Stimulated activated CD8-positive, alpha-beta memory T cell treated with anti-CD3 and anti-CD28 coated beads, Interleukin-12 subunit alpha, Interleukin-12 subunit beta, amount 100 ng/mL, for 1 hour (primary cell): ENCODE data around the gene TTC8.

ENCODE experiments used
- DNase-seq: peaks from one replicate; pipeline ENCODE4 v3.0.0-alpha.2; 2020; ENCODE audit warnings: low read depth

Gene TTC8

DNA sequence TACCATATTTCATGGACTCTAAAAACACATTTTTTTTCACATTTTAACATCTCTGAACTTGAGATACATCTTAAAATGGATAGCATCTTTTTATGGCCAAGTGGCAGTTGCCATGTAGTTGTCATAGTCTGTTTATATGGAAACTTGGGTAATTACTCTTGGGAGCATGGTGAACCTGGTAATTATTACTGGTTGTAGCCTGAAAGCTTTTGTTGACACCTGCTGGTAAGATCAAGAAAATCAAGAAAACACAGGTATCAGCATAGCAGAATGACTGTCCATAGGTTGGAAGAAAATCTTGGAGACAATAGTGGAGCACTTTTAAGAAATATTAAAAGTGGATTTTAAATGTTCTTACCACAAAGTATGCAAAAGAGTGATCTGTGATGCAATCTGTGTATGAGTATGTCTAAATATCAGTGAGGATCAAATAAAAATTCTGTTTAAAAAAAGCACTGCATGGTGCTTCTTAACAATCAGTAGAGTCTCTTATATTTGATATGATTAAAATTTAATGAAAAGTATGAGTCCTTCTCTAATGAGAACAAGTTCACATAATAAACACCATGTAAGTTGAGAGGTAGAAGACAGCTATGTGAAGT lies 44.2 kb downstream of the TTC8 start:
- DNase-seq = no peak

DNA sequence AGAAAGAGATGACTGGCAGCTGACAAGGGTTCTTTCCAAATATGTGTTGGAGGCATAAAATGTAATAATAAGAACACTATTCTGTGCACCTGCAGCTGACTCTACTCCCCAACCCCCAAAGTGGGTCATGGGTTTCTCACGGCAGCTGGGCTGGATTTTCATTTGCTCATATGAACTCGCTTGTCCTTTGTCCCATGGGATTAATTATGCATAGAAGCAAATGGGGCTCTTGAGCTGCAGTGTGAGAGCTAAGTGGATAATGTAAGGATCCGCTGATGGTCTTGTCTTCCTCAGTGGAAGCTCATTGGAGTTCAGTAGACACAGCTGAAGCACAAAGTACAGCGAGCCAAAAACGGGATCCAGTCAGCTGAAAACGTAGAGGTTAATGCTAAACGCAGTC lies 46.3 kb downstream of the TTC8 start:
- no peak for DNase-seq

DNA sequence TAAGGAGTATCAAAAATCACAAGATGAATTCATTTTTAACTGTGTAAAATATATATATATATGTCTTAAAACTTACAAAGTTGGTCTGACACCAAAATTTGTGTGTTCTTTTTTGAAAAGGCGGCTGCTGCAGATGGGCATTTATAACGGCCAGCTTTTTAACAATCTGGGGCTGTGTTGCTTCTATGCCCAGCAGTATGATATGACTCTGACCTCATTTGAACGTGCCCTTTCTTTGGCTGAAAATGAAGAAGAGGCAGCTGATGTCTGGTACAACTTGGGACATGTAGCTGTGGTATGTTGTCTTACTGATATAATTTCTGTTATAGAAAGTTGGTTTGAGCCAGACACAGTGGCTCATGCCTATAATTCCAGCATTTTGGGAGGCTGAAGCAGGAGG lies 47.0 kb downstream of the TTC8 start:
- DNase-seq = no peak

DNA sequence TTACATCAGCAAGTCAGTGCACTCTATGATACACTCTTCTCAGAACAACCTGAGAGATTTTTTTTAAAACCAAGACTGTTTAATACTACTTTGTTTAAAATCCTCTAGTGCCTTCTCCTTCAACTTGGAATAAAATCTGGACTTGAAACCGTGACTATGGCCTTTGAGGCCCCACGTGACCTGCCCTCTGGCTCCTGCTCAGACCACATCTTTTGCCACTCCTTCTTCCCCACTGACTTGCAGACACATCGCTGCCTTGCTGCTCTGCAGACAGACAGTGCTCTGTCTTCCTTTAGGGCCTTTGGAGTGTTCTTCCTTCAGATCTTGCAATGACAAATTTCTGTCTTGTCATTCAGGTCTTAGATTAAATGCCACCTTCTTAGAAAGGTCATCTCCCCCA lies 48.5 kb downstream of the TTC8 start:
- no peak for DNase-seq

DNA sequence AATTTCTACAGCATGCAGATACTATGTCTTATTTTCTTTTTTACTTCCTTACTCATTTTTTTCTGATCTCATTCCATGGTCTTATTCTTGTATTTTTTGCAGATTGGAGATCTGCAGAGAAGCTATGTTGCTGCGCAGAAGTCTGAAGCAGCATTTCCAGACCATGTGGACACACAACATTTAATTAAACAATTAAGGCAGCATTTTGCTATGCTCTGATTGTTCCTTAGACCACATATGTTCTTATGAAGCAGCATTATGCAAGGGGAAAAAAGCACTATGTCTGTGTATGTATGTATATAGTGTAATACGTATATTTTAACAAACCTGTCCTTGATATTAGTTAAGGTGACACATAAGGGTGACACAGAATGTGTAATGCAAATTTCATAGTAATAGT lies 52.7 kb downstream of the TTC8 start:
- DNase-seq = no peak

DNA sequence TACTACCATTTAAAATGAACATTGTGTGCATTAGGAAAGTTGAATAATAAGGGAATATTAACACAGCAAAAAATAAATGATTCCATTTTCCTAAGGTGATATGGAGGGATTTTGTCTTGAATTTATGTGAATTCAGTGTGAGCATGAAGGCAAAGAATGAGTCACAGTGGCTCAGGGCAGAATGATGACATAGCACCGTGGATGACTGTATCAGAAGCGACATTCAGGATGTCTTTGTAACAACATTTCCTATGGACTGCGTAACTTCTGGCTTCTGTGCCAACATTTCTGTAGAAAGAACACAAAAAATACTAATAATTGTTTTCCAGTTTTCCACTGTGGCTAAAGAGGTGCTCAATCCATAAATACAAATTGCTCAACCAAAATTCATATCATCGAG lies 54.6 kb downstream of the TTC8 start:
- DNase-seq = no peak

DNA sequence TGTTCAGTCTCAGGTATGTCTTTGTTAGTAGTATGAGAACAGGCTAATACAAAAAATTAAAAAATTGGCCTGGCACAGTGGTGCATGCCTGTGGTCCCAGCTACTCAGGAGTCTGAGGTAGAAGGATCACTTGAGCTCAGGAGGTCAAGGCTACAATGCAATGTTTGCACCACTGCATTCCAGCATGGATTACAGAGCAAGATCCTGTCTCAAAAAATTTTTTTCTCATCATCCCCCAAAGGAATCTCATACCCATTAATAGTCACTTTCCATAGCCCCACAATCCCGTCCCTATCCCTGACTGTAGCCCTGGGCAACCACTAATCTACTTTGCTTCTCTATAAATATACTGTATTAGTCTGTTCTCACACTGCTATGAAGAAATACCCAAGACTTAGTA lies 57.8 kb downstream of the TTC8 start:
- no peak for DNase-seq

DNA sequence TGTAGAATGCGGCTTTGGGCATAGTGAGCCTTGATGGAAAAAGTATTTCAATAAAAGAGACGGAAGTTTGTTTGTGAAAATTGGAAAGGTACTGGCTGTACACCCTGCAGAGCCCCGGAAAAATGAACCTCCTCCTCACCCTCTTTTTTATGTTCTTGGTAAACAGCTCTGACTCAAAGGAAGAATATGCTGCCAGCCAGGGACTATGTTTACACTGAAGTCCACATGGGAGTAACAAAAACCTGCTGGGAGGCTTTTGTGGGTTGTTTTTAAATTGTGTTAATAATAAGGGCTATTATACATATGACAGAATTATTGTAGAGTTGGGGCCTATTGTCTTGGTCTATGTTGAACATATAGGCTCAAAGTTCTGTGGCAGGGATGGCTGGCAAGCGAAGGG lies 70.7 kb downstream of the TTC8 start:
- DNase-seq = no peak

DNA sequence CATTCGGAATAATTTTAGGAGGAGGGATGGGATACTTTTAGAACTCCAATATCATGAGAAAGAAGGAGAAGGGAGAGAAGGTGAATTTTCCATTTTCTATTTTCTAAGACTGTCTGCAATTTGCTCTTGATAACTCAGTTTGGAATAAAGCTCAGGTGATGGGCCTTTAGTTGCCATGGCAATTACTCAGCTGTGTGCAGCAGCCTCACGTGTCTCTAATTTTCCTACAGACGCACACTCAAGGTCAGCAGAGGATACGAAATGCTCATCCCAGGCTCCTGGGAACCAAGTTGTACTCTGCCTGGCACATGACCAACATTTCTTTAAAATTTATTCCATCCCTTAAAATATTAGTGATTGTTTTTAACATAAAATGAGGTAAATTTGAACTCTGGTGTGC lies 76.7 kb downstream of the TTC8 start:
- no peak for DNase-seq

DNA sequence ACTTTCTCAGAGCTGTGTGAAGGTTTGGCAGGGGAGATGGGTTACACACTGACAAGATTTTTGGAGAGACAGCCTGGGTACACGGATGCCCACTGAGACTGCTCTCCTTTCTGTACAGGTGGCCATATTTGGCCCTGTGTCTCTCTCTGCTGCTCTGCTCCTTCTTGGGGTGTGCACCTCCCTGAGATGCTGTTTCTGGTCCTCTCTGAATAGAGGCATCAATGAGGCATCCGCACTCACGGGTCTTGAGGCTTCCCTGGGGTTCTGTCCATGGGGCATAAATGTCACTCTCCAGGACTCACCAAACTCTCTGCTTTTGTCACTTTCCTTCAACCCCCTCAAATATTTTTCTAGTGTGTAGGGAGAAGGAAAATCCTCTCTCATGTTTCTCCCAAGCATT lies 77.5 kb downstream of the TTC8 start:
- DNase-seq = no peak

DNA sequence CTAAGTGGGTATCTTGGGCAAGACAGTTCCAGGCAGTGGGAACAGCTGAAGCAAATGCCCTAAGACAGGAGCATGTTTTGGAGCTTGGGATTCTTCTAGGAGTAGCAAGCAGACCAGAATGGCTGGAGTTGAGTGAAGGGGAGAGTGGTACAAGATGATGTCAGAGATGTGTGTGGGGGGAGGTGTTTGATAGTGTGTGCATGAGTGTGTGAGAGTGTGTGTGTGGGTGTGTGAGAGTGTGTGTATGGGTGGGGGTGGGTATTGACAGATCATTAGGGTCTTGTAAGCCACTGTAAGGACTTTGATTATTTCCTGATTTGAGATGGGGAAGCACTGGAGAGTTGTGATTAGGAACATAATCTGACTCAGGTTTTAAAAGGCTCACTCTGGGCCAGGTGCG lies 78.4 kb downstream of the TTC8 start:
- no peak for DNase-seq

DNA sequence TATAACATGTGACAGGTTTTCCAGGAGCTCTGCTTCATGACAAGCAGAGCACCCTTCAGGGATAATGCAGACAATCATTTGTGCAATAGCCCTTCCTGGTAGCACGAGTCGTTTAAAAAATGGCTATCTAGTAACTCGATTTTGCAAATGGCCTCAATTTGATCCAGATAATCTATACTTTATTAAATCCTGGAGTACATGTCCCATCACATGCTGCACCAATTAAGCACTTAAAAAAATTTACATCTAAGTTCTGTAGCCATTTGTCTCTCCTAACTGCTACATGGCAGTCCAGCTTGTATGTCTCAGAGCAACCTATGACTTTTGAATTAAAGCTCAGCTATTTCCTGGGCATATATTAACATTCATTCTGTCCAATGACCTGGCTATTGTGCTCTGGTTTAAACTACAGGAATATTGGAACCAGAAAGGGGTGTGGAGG lies 79.8 kb downstream of the TTC8 start:
- no peak for DNase-seq

DNA sequence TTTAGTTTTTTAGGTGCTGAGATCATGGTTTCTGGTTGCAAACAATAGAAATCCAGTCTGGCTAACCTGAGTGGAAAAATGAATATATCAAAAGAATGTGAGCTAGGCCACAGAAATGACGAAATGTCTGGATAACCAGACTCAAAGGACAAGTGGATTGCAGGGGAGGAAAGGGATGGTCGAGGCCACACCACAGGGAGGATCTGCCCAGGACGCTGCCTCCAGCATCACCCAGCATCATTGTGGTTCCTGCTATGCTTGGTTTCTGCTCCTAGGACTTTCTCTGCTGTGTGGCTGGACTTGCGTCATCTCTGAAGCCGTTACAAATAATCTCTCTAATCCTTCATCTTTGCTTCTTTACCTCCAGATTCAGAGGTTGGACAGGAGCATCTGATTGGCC lies 80.4 kb downstream of the TTC8 start:
- no peak for DNase-seq

DNA sequence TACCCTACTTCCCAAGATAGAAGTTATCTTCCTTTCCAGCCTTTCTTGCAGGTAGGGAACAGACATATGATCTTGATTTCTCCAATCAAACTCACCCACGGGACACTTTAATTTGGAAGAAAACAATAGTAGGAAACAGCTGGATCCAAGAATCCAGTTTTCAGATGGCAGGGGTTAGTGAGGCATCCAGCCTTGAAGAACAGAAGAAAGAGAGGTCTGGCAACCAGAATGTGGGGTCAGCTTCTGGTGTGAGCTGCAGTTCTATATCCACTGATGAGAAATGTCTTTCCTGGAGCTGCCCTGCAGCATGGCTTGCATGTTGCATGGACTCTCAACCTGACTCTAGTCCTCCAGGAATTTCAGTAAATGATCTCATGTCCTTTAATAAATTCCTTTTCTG lies 83.8 kb downstream of the TTC8 start:
- no peak for DNase-seq

DNA sequence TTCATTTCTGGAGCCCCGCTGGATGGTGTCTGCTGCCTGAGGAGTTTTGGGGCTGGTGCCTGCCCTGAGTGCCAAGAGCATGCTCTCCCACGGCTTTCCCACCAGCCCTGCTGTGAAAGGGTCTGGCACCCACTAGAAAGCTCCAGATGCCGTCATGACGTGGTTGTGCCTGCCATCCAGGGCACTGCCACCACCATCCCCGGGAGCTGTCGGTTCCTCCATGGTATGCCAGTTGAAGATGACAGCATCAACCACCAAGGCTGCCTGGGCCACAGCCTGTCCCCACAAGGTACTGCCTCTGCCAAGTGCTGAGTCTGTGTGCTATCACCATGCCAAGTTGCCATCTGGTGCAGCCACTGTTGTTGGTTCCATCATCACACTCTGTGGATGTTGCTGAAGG lies 85.9 kb downstream of the TTC8 start:
- DNase-seq = no peak

DNA sequence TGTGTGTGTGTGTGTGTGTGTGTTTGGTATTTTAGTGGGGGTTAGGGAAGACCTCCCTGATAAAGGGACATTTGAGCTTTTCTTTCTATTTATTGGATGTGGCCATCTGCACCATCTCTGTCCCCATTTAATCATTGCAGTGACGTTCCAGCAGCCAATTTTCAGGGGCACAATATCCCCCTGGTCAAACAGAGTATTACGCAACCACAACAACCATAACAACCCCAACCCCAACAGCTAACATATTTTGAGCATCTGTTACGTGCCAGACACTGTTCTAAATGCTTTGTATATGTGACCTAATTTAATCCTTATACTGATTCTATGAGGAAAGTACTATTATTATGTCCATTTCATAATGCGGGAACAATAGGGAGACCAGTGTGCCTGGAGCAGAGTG lies 87.4 kb downstream of the TTC8 start:
- DNase-seq = no peak

DNA sequence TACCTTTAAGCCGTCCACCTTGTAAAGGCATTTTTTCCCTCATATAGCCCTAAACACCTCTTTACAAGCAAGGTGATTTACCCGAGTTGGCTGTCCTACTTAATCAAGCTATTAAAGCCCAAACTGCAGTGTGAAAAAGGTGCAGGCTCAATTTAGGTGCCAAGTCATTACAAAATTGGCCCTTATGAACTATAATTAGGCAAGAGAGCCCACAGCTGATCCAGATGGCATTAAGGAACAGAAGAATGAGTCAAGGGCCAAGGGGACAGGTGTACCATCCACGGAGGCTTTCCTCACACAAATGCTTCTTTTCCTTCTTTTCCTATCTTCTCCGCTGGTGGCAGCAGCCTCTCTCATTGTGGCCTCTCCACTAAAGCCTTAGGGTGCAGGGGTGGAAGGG lies 90.5 kb downstream of the TTC8 start:
- no peak for DNase-seq

DNA sequence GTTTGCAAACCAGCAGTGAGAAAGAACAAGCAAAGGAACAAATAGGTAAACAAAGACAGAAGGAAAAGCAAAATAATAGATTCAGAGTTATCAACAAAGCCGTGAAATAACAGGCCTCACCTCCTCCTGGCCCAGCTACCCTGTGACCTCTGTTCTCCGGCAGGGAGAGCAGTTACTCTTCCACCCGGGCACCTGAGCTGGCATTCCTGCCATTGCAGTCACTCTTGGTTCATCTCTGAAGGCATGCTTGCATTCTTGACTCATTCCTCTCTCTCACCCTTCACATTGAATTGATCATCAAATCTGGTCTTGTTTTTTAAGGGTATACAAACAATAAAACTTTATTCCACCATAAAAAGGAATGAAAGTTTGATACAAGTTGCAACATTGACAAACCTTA lies 95.1 kb downstream of the TTC8 start:
- DNase-seq = no peak
